ENCODE measurements around the gene ANAPC16. TPM values are rescaled to one million over a fixed set of nuclear protein-coding genes. Genes with fewer than 3 reads are reported as not detected.
"Not testable (repeated sequence)": the region's sequence is repeated elsewhere in the genome, so short reads cannot be mapped to it uniquely, and the experiment has no call there.

Gene ANAPC16
- total RNA-seq, 1 donor from 2014 or later = 43.3 TPM

DNA sequence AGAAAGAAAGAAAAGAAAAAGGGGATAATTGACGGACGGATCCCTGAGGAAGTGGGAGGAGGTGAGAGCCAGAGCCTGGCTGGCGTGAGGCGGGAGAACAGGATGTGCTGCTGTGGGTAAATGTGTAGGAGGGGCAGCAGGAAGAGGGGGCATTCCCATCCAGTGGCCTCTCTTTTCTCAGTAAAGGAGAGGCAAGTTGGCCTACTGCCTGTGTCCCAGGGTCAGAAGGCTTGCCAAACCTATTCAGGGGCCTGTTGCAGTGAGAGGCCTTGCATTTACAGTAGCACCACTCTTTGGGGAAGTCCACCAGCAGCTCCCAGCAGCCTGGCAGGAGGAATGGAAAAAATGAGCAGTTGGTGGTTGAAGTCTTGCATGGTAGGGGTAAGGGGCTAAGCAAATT lies 26.9 kb downstream of the ANAPC16 start:
- DNase-seq (ENCODE audit: low read depth in 2 of 2) = peak; percentile 80 to 85

GRCh38 chr10:72243822-72244437 lies 28.1 kb downstream of the ANAPC16 start:
- DNase-seq (ENCODE audit: low read depth in 2 of 2) = peak in 1 of 2 donors; percentile 37

DNA sequence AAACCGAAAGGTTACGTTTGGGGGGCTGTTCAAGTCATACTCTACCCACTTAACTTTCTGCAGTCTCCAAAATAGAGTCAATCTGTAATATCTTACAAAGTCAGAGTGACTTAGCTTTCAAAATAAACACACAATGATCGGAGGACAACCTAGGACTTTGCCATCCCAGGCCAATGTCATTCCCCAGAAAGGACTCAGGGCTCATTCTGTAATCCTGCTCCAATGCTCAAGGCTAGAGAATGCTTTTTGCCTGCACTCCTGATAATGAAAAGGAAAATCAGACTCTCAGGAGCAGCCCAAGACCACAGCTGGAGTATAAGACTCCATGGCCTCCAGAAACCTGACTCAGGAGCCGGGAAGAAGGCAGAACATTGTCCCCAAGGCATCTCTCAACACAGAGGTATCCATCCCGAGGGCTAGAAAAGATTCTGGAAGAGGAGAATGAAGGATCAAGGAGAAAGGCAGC lies 28.8 kb downstream of the ANAPC16 start:
- no peak for DNase-seq (ENCODE audit: low read depth in 2 of 2)

GRCh38 chr10:72245949-72246525 lies 30.2 kb downstream of the ANAPC16 start:
- DNase-seq (ENCODE audit: low read depth in 2 of 2) = no peak

DNA sequence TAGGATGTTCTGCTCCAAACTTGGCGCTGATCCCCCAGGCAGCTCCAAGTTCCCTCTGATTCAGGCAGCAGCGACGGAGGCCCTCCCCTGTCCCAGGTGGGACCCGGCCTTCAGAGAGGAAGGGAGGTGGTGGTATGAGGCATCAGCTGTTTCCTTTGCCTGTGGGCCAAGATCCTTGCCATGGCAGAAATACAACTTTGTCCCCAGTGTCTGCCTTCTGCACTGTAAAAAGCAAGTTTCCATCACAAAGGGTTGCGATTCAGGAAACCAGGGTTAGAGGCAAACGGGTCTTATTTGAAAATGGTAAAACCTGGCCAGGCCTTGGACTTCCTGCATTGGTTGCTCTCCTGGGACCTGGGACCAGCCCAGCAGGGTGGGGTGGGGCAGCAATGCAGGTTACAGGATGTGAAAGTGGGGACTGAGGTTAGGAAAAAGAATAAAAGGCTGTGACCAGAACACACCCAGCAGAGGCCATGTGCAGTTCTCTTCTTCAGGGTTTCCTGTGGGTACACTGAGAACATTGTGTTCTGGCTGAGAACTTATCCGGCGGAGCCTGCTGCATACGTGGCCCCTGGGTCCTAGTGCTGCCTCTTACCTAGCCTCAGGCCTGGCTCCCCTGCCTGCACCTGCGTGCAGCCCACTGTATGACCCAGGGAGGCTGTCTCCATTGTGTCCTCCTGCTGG lies 32.8 kb downstream of the ANAPC16 start:
- peak; percentile 96 to 100 for DNase-seq (ENCODE audit: low read depth in 2 of 2)

- not testable (repeated sequence) for DNase-seq (ENCODE audit: low read depth in 2 of 2)
These were observed 33.5 kb downstream of the ANAPC16 start for GRCh38 chr10:72249176-72249862.

- no peak for DNase-seq (ENCODE audit: low read depth in 2 of 2)
These were observed 34.9 kb downstream of the ANAPC16 start for GRCh38 chr10:72250666-72251065.

- DNase-seq (ENCODE audit: low read depth in 2 of 2) = no peak
These were observed 35.8 kb downstream of the ANAPC16 start for GRCh38 chr10:72251635-72252034.

- DNase-seq (ENCODE audit: low read depth in 2 of 2) = no peak
These were observed 37.2 kb downstream of the ANAPC16 start for GRCh38 chr10:72252972-72253371.

DNA sequence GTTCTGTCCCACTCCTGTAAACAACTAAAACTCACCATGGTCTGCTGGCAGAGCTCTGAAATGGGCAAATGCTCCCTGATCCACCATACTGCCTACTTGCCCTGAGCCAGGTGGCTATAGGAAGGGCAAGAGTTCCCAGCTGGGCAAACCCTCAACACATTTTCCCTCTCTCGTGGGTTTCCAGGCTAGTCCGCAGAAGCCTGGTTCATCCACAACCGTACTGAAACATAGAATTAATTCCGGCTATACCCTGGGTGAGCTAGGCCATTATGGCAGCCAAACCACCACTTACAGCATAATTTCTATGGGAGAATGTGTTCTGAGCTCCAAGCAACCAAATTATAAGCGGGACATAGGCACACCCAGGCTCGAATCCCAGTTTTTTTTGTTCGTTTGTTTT lies 37.8 kb downstream of the ANAPC16 start:
- DNase-seq (ENCODE audit: low read depth in 2 of 2) = no peak

- peak in 1 of 2 donors; percentile 53 for DNase-seq (ENCODE audit: low read depth in 2 of 2)
These were observed 39.2 kb downstream of the ANAPC16 start for GRCh38 chr10:72254813-72255568.

GRCh38 chr10:72255977-72256729 lies 40.3 kb downstream of the ANAPC16 start:
- DNase-seq (ENCODE audit: low read depth in 2 of 2) = no peak

DNA sequence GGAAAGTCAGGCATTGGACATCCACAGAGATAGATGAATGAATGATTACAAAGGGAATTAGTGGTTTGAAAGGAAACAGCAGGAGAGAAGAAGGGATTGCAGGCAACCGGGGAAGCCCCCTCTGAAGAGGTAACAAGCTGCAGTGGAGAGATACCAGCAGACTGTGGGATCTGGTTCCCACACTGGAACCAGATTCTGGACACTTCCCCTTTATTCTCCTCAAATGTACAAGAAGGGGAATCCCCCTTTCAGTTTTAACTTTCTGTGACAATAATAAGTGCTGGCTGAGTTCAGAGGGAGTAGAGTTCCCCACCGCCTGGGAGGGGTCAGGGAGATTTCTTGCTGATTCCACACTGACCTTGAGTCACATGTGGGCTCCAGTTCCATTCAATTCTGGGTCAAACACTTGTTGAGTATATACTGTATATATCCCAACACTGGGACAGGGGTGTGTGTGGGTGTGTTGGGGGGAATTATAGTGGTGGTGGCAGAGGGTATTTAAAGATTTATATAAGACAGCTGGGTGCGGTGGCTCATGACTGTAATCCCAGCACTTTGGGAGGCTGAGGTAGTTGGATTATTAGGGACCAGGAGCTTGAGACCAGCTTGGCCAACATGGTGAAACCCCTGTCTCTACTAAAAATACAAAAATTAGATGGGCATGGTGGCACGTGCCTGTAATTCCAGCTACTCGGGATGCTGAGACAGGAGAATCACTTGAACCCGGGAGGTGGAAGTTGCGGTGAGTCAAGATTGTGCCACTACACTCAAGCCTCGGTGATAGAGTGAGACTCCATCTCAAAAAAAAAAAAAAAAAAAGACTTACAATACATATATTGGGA lies 41.5 kb downstream of the ANAPC16 start:
- DNase-seq (ENCODE audit: low read depth in 2 of 2) = peak in 1 of 2 donors; percentile 42

DNA sequence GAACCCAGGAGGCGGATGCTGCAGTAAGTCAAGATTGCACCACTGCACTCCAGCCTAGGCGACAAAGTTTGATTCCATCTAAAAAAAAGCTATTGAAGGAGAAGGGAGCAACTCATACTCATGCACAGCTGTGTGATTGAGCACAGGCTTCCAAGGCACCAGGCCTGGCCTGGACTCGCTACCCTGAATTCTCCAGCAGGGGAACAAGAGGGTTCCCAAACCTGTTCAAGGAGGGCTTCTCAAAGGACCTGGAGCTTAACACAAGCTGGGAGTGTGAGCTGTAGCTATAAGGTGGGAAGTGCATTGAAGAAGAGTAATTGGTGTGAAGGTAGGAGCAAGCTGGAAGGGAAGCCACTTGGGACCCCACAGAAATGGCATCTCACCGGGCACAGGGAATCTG lies 42.8 kb downstream of the ANAPC16 start:
- DNase-seq (ENCODE audit: low read depth in 2 of 2) = no peak

- DNase-seq (ENCODE audit: low read depth in 2 of 2) = no peak
These were observed 43.9 kb downstream of the ANAPC16 start for GRCh38 chr10:72259491-72260238.

GRCh38 chr10:72260239-72260975 lies 44.6 kb downstream of the ANAPC16 start:
- DNase-seq (ENCODE audit: low read depth in 2 of 2) = no peak

DNA sequence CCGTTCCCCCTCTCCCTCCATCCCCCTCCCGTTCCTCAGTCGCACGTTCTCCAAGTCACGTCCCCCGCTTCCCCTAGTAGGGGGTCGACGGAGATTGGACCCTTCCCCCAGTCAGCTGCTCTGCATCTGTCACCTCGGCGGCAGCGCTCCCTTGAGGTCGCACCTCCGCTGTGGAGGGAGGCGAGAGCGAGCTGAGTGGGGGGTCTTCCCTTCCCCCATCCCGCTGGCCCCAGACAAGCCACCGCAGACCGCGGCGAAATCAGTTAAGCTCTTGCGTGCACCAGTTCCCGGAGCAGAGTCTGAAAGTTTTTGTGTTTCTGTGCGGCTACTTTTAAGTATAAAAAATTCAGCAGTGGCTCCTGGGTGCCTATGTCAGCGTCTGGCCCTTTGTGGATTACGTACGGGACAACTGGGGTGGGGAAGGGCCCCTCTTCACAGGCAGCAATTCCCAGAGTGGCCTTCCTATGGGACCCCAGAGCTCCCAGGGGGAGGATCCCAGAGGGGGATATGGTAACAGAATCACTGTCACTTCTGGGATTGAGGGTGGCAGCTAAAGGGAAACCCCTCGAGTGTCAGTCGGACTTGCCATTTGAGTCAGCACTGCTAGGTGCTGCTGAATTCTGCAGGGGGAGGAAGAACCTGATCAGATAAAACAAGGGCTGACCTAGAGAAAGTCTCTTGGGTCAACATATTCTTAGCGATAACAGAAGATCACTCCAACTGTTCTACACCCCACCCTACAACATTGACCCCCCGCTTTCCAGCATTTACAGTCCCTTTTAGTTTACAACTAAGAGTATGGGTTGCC lies 45.4 kb downstream of the ANAPC16 start:
- no peak for DNase-seq (ENCODE audit: low read depth in 2 of 2)

Measured in dermis microvascular lymphatic vessel endothelial cell (primary cell).